GM21360 (cell line): ENCODE data around the gene CDH13.

Source experiments
- ATAC-seq: cut with Tn5 transposase; IDR thresholded peaks from one replicate; pipeline ENCODE4 v1.9.1; 2021; ENCODE audit warnings: mild to moderate bottlenecking, moderate library complexity; ENCODE audit not compliant: unreplicated experiment

Gene CDH13

GRCh38 chr16:82732461-82732860 is 105.7 kb downstream of the CDH13 start:
- ATAC-seq, result no peak

DNA sequence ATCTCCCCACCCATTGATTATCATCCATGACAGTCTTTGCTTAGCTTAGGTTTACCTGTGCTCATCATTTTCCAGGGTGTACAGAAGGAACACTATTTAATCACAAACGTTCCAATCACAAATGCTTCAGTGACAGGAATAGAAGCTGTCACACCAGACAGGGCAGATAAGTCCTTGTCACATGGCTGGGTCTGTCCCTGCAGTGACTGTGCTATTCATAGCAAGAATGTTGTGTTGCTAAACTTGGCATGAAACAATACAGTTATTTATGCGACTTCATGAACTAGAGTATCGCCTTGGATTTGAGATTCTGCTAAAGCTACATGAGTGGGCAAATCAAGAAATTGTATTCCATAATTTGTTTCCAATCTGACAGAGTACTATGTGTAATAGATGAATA is 108.4 kb downstream of the CDH13 start:
- ATAC-seq, result no peak

DNA sequence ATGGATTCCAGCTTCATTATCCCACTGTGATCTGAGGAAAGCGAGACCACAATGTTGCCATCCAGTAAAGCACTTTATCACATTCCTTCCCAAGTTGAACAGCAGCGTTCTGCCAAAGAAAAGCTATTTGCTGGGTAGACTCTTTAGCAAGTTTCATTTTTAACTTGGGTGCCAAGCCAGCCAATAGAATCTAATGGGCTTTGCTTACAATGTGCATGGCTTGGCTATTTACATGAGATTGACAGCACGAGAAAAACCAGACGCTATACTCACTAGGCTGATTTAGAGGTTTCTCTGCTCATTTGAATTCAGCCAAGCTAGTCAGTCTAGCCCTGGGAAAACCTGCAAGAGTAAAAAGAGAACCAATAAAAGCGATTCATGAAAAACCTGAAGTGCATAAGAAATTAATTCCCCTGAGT is 108.9 kb downstream of the CDH13 start:
- ATAC-seq, result no peak

GRCh38 chr16:82736224-82736623 is 109.5 kb downstream of the CDH13 start:
- ATAC-seq, result no peak

DNA sequence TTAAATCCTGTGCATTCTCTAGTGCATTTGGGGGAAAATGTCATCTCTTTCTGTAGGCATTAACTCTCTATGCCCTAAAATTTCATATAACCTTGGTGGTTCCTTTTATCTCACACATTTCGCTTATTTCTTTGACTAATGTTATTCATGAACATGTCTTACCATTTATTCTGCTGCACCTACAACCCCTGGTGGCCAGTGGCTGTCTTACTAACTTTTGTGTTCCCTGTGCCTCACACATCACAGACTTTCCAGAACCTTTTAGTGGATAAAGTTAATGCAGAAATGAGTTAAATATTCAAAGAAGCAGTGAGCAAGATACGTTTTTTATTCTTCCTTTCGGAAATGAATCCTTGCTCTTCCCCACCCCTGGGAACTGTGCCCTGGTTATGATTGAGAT is 111.9 kb downstream of the CDH13 start:
- no peak for ATAC-seq

GRCh38 chr16:82741073-82741615 is 114.4 kb downstream of the CDH13 start:
- ATAC-seq, result no peak

DNA sequence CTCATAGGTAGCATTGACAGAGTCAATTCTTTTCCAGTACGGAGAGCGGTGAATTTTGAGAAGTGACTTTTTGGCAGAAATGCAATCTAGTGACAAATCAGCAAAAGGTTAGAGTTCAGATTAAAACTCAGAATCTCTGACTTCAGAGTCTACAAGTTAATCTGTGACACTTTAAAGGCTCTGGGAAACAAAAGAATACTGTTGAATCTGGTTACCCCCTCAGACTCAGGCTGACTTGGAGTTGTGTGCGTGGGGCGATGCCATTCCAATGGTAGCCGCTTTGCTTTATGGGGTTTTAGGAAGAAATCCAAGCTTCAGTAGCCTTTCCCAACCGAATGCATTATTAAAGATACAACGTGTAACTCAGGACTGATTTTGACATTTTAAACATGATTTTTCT is 118.2 kb downstream of the CDH13 start:
- ATAC-seq, result no peak

DNA sequence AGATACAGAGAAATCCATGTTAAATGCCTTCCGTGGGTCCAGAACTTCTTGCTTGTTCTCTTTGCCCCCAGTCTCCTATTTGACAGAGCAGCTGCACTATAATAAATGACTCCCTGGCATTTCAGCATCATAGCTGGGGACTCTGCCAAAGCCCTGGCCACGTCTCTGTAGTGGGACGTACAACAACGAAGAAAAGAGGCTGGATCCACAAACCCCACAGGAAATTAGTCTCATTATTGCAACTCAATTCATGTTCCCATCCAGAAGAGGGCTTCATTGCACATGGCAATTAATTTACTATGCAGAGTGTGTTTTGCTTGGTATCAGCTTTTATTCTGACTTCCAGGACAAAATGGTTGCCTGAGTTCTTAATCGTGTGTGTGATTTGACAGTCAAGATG is 121.3 kb downstream of the CDH13 start:
- ATAC-seq, result no peak

GRCh38 chr16:82750068-82750467 is 123.3 kb downstream of the CDH13 start:
- ATAC-seq, result no peak

DNA sequence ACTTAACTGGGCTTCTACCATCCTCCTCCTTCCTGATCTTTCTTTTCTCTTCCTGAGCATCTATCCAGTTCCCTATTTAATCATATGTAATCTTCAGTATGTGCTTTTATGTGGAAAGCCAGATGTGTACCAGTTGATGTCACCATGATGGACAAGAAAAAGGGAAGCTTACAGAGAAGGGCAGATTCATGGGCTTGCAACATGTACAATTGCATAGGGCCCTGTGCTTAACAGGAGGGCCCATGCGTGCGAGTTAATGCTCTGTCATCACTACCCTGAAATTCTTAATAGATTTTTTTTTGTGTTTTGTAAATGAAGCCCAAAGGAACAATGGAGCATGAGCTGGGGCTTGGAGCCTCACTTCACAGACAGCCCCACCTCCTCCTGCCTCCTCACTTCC is 124.3 kb downstream of the CDH13 start:
- no peak for ATAC-seq

GRCh38 chr16:82752172-82752571 is 125.4 kb downstream of the CDH13 start:
- no peak for ATAC-seq

- no peak for ATAC-seq
These were observed 127.1 kb downstream of the CDH13 start for GRCh38 chr16:82753821-82754220.

DNA sequence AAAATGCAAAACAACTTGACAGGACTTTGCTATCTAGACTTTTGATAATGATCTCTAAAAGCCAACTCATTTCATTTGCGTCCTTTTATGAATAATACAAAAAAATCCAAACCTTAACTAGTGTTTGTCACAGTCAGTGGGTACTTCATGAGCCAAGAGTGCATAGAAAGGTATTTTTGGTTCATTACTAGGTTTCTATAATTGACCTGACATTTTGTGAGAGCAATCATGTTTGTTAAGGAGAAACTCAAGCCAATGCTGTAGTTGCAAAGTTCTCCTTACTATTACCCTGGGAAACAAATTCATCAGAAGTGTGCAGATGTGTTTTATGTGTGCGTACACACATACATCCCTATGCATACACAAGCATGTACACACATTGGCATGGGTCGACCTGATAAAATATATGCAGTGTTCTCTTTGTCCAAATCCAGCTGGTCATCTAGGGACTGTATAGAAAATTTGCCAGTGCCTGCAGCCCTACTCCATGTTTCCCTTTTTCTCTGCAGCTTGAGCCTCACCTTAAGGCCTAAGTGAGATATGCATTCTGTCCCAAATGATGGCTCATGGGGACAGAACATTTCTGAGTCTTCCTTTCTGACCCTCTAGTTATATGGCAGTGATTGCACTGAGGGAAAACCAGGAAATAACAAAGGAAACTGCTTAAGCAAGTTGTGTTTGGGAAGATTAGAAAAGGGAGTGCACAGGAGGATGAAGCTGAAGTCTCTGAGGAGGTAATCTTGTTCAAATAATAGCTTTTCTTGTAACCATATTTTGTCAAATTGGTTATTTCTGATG is 128.1 kb downstream of the CDH13 start:
- ATAC-seq, result no peak

GRCh38 chr16:82755570-82756282 is 129.0 kb downstream of the CDH13 start:
- ATAC-seq, result no peak

- no peak for ATAC-seq
These were observed 129.5 kb downstream of the CDH13 start for GRCh38 chr16:82756283-82756599.

DNA sequence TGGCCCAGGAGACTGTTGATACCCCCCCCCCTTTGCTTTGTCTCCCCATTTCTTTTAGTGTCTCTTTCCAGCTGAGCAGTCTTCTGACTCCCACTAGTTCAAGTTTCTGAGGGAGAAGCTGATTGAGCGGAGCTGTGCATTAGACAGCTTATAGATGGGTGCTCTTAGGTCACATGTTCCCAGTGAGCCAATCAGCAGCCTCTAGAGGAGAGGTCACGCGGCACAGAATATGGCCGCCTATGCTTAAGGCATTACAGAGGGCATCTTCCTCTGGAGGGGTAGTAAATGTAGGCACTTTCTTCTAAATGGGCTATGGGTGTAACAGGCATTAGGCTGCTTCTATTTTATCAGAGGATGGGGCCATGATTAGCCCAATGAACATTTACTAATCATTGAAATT is 131.6 kb downstream of the CDH13 start:
- ATAC-seq, result no peak

- ATAC-seq, result no peak
These were observed 132.1 kb downstream of the CDH13 start for GRCh38 chr16:82758904-82759303.

DNA sequence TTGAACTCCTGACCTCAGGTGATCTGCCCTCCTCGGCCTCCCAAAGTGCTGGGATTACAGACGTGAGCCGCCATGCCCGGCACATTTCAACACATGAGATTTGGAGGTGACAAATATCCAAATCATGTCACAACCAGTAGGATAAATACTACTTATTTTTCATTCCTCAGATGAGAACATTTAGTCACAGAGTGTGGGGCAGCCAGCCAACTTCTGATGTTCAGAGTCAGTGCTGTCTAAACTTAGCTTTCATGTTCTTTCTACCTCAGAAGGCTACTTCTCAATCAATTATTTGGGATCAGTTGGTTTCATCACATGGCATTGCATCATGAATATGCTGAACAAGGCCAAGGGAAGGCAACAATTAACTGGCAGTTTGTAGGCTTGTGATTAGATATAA is 134.5 kb downstream of the CDH13 start:
- no peak for ATAC-seq

GRCh38 chr16:82761858-82762257 is 135.1 kb downstream of the CDH13 start:
- no peak for ATAC-seq

DNA sequence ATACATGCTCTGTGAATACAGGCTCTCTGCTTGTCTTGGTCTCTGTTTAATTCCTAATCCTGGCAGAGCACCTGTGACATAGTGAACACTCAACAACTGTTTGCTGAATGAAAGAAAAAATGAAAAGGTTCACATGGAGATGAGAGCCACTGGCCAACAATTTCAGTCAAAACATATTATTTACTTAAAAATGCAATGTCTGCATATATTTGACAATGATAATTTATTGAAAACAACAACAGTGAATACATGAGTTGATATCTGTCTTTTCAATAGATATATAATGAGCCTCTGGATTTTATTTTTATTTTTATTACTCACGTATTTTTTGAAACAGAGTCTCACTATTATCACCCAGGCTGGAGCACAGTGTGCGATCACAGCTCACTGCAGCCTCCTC is 136.6 kb downstream of the CDH13 start:
- no peak for ATAC-seq

DNA sequence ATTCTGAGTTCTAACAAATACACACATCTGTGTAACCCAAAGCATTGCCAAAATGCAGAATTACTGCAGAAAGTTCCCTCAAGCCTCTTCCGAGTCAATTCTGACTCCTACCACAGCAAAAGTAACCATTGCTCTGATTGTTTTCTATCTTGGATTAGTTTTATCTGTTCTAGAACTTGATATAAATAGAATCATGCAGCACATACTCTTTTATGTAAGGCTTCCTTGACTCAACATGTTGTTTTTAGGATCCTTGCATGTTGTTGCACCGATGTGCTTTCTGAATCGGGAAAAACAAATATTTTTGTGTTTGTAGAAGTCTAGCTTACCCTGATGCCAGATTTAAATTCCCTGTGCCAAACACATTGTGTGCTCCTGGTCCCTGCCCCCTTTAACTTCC is 140.4 kb downstream of the CDH13 start:
- no peak for ATAC-seq

DNA sequence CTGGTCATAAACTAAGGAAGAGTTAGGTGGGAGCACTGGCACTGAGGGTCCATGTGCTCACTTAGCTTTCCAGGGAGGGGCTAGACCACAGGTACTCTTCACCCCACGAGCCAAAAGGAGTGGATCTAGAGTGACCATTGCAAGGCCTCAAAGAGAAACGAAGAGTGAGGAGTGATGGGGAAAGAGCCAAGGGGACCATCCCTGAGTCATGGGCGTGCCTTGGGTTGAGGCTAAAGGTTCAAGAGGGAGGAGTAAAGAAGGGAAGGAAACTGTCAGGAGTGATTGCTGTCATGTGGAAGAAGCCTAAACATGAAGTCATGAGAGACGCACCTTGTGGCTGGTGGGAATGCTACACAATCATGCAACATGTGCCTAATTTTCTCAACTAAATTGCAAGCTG is 141.0 kb downstream of the CDH13 start:
- ATAC-seq, result no peak
